Measurements from ENCODE around the gene TTLL11.

GRCh38 chr9:122121931-122122330, 28.8 kb upstream of the TTLL11 start:
- TF ChIP-seq CTCF (IDR thresholded peaks at IDR 0.05) (no peak), POLR2A (IDR thresholded peaks at IDR 0.05; ENCODE audit: low read depth) (no peak)

All from esophagus muscularis mucosa (tissue), 3 donors.